Gastroesophageal sphincter (tissue), 4 donors: ENCODE data around the gene DACT2. TPM values are rescaled to one million over a fixed set of nuclear protein-coding genes. Genes with fewer than 3 reads are reported as not detected.
"Not testable (repeated sequence)": the region's sequence is repeated elsewhere in the genome, so short reads cannot be mapped to it uniquely, and the experiment has no call there.

Source experiments
- ATAC-seq: fragments of 150-250 bp; one replicate; pipeline ENCODE4 v1.9.1; 2016; ENCODE audit warnings: mild to moderate bottlenecking, moderate library complexity
- H3K27ac ChIP-seq, 4 donors: fragments of 200-600 bp; sonication (generic) in 3 of 4; 1 replicate in 3 of 4; 2 replicates in 1 of 4; pipeline ENCODE4 v1.5.1; 2016 to 2019
- H3K27me3 ChIP-seq: fragments of 200-600 bp; sonication (generic); one replicate; pipeline ENCODE4 v1.5.1; 2019
- H3K36me3 ChIP-seq, 2 donors: fragments of 200-600 bp; sonication (generic); one replicate each; pipeline ENCODE4 v1.5.1; 2019; ENCODE audit warnings: control low read depth in 1 of 2
- H3K4me1 ChIP-seq, 3 donors: fragments of 200-600 bp; sonication (generic); 1 replicate in 2 of 3; 2 replicates in 1 of 3; pipeline ENCODE4 v1.5.1; 2016 to 2019; ENCODE audit warnings: control low read depth in 2 of 3
- H3K4me3 ChIP-seq, 2 donors: fragments of 200-600 bp; sonication (generic); one replicate each; pipeline ENCODE4 v1.5.1; 2019; ENCODE audit warnings: mild to moderate bottlenecking in 1 of 2, moderate library complexity in 1 of 2
- H3K9me3 ChIP-seq, 3 donors: fragments of 200-600 bp; sonication (generic); one replicate each; pipeline ENCODE4 v1.5.1; 2017 to 2019; ENCODE audit warnings: control low read depth in 2 of 3
- CTCF ChIP-seq, 4 experiments: fragments of 200-600 bp in 2 of 4; fragments of 450-650 bp in 2 of 4; sonication (generic) in 1 of 4; IDR thresholded peaks; one replicate each; pipeline ENCODE4 v1.5.1; 2017 to 2019; ENCODE audit warnings: antibody characterized with exemption in 4 of 4, mild to moderate bottlenecking in 2 of 4, moderate library complexity in 2 of 4
- EP300 ChIP-seq: sonication (generic); formaldehyde crosslinking; IDR thresholded peaks from one replicate; pipeline ENCODE4 v1.6.1; 2017; ENCODE audit warnings: antibody characterized with exemption, mild to moderate bottlenecking
- POLR2A ChIP-seq, 2 donors: fragments of 450-650 bp; IDR thresholded peaks; one replicate each; pipeline ENCODE4 v1.6.1; 2017; ENCODE audit warnings: antibody characterized with exemption in 2 of 2, mild to moderate bottlenecking in 2 of 2, moderate library complexity in 1 of 2
- POLR2AphosphoS5 ChIP-seq: sonication (generic); formaldehyde crosslinking; IDR thresholded peaks from one replicate; pipeline ENCODE4 v1.6.1; 2017; ENCODE audit warnings: antibody characterized with exemption
- WGBS, 2 donors: methylation state at CpG; one replicate each; pipeline ENCODE4 v1.1.5; 2018; ENCODE audit warnings: low coverage in 1 of 2; 5-methylcytosine and 5-hydroxymethylcytosine counted together
- total RNA-seq, 4 donors: library from RNA; depleted of rRNA; stranded (reverse); fragments of >200 nt; gene quantifications; one replicate each; pipeline ENCODE4 v1.1.0, GENCODE V29; 2016

Gene DACT2
- total RNA-seq, 4 donors from 2014 or later = 0.54 to 4.3 (median 1.5) TPM

- no peak for ATAC-seq
- no peak for TF ChIP-seq CTCF (IDR thresholded peaks at IDR 0.05)
These were observed 43.7 kb upstream of the DACT2 start for GRCh38 chr6:168363302-168363701.

GRCh38 chr6:168362276-168362990 is 42.9 kb upstream of the DACT2 start:
- ATAC-seq = no peak
- no peak overlapping the region for H3K4me3 ChIP-seq
- no peaks in the 10 kb centered on the region for H3K27me3 ChIP-seq
- H3K4me1 ChIP-seq = peaks cover 0 to 15% (median 0%) of the 10 kb centered on the region in 3 donors
- no peak overlapping the region for H3K27ac ChIP-seq
- peaks cover 0 to 8% (median 0%) of the 10 kb centered on the region in 3 donors for H3K9me3 ChIP-seq
- TF ChIP-seq EP300 = no peak
- TF ChIP-seq CTCF (IDR thresholded peaks at IDR 0.05) = no peak
- no peak for TF ChIP-seq POLR2AphosphoS5
- TF ChIP-seq POLR2A (IDR thresholded peaks at IDR 0.05) = no peak
- 89 to 95% methylated on average over 3 to 4 of the region's 10 CpGs for WGBS, 2 donors
- H3K36me3 ChIP-seq = no peaks in the 10 kb centered on the region

More at GRCh38 chr6:168363302-168363701, 43.7 kb upstream of the DACT2 start:
- H3K9me3 ChIP-seq = peaks cover 0 to 8% (median 0%) of the 10 kb centered on the region in 3 donors
- no peaks in the 10 kb centered on the region for H3K36me3 ChIP-seq
- H3K4me3 ChIP-seq = no peak overlapping the region
- peaks cover 0 to 23% (median 0%) of the 10 kb centered on the region in 3 donors for H3K4me1 ChIP-seq
- no peak overlapping the region for H3K27ac ChIP-seq
- H3K27me3 ChIP-seq = no peaks in the 10 kb centered on the region
- WGBS, 2 donors = 18 to 43% methylated on average over 3 of the region's 3 CpGs

- WGBS, 2 donors = 83 to 93% methylated on average over 3 to 9 of the region's 9 CpGs
- TF ChIP-seq POLR2AphosphoS5 (no peak), POLR2A (IDR thresholded peaks at IDR 0.05) (no peak), CTCF (IDR thresholded peaks at IDR 0.05) (no peak), EP300 (no peak)
- ATAC-seq = no peak
These were observed 42.2 kb upstream of the DACT2 start for GRCh38 chr6:168361766-168362165.

GRCh38 chr6:168359794-168360193 is 40.2 kb upstream of the DACT2 start:
- ATAC-seq = no peak
- H3K9me3 ChIP-seq = peaks cover 0 to 8% (median 0%) of the 10 kb centered on the region in 3 donors
- H3K27me3 ChIP-seq = peaks cover 13% of the 10 kb centered on the region
- no peaks in the 10 kb centered on the region for H3K36me3 ChIP-seq
- TF ChIP-seq POLR2AphosphoS5 (no peak), CTCF (IDR thresholded peaks at IDR 0.05) (no peak), EP300 (no peak), POLR2A (IDR thresholded peaks at IDR 0.05) (no peak)
- peaks cover 0 to 13% (median 0%) of the 10 kb centered on the region in 3 donors for H3K4me1 ChIP-seq
- H3K27ac ChIP-seq = no peak overlapping the region
- WGBS, 2 donors = 67 to 82% methylated on average over 5 to 11 of the region's 14 CpGs
- H3K4me3 ChIP-seq = no peak overlapping the region

More at GRCh38 chr6:168361766-168362165, 42.2 kb upstream of the DACT2 start:
- Histone ChIP-seq H3K36me3 (no peaks in the 10 kb centered on the region), H3K4me1 (peaks cover 0 to 9% (median 0%) of the 10 kb centered on the region in 3 donors), H3K9me3 (peaks cover 0 to 8% (median 0%) of the 10 kb centered on the region in 3 donors), H3K4me3 (no peak overlapping the region), H3K27me3 (no peaks in the 10 kb centered on the region), H3K27ac (no peak overlapping the region)

GRCh38 chr6:168358842-168359420 is 39.4 kb upstream of the DACT2 start:
- H3K27me3 ChIP-seq = peaks cover 13% of the 10 kb centered on the region
- TF ChIP-seq POLR2AphosphoS5 = no peak
- TF ChIP-seq CTCF (IDR thresholded peaks at IDR 0.05) = no peak
- no peak for TF ChIP-seq EP300
- TF ChIP-seq POLR2A (IDR thresholded peaks at IDR 0.05) = no peak
- no peak overlapping the region for H3K27ac ChIP-seq
- H3K4me1 ChIP-seq = peaks cover 0 to 11% (median 0%) of the 10 kb centered on the region in 3 donors
- H3K36me3 ChIP-seq = no peaks in the 10 kb centered on the region
- WGBS, 2 donors = 86 to 91% methylated on average over 7 to 8 of the region's 20 CpGs
- peaks cover 0 to 8% (median 0%) of the 10 kb centered on the region in 3 donors for H3K9me3 ChIP-seq
- no peak for ATAC-seq
- H3K4me3 ChIP-seq = no peak overlapping the region

- H3K27me3 ChIP-seq = peaks cover 13% of the 10 kb centered on the region
- not testable (repeated sequence) for ATAC-seq, H3K27ac ChIP-seq, H3K9me3 ChIP-seq, H3K36me3 ChIP-seq, H3K4me1 ChIP-seq, H3K4me3 ChIP-seq
- 80% methylated on average over 1 of the region's 20 CpGs; no CpG with 5 or more reads in 1 of the 2 donors for WGBS, 2 donors
These were observed 37.3 kb upstream of the DACT2 start for GRCh38 chr6:168356872-168357271.
